H9 (cell line): ENCODE measurements around the gene SHANK1. TPM values are rescaled to one million over a fixed set of nuclear protein-coding genes. Genes with fewer than 3 reads are reported as not detected.

Experiments used
- DNase-seq: peaks from one replicate; pipeline ENCODE4 v3.0.0-alpha.2; 2017
- H2AFZ ChIP-seq: one replicate; pipeline ENCODE4 v1.6.1; 2013; ENCODE audit warnings: mild to moderate bottlenecking, low read length, control low read depth, moderate library complexity
- H2AK5ac ChIP-seq: 2 replicates; pipeline ENCODE4 v1.6.1; 2013; ENCODE audit warnings: low read length, control low read depth, mixed read lengths; ENCODE audit not compliant: insufficient read length
- H2BK120ac ChIP-seq: one replicate; pipeline ENCODE4 v1.6.1; 2013; ENCODE audit warnings: low read depth, mild to moderate bottlenecking, low read length, control low read depth, inconsistent platforms; ENCODE audit not compliant: poor library complexity, severe bottlenecking
- H2BK12ac ChIP-seq: 2 replicates; pipeline ENCODE4 v1.6.1; 2013; ENCODE audit warnings: low read length, control low read depth, mixed read lengths, low read depth; ENCODE audit not compliant: insufficient read length
- H2BK15ac ChIP-seq: 2 replicates; pipeline ENCODE4 v1.6.1; 2013; ENCODE audit warnings: low read depth, low read length, control low read depth
- H2BK20ac ChIP-seq: one replicate; pipeline ENCODE4 v1.6.1; 2013; ENCODE audit warnings: low read depth, mild to moderate bottlenecking, low read length, control low read depth, inconsistent platforms; ENCODE audit not compliant: poor library complexity, severe bottlenecking
- H2BK5ac ChIP-seq: 2 replicates; pipeline ENCODE4 v1.6.1; 2013; ENCODE audit warnings: low read length, control low read depth, mixed read lengths; ENCODE audit not compliant: insufficient read length
- H3K14ac ChIP-seq: 2 replicates; pipeline ENCODE4 v1.6.1; 2013; ENCODE audit warnings: low read length, control low read depth; ENCODE audit not compliant: insufficient read depth
- H3K18ac ChIP-seq: 2 replicates; pipeline ENCODE4 v1.6.1; 2013; ENCODE audit warnings: low read depth, mild to moderate bottlenecking, mixed read lengths, low read length, control low read depth; ENCODE audit not compliant: insufficient read length
- H3K23ac ChIP-seq: 2 replicates; pipeline ENCODE4 v1.6.1; 2013; ENCODE audit warnings: low read length, control low read depth, mixed read lengths, low read depth; ENCODE audit not compliant: insufficient read length
- H3K23me2 ChIP-seq: 2 replicates; pipeline ENCODE4 v1.6.1; 2013; ENCODE audit warnings: low read depth, mild to moderate bottlenecking, mixed read lengths, low read length, control low read depth; ENCODE audit not compliant: insufficient read length, poor library complexity, severe bottlenecking
- H3K27ac ChIP-seq: 2 replicates; pipeline ENCODE4 v1.5.1; 2013; ENCODE audit warnings: low read length, control low read depth, mixed read lengths, low read depth; ENCODE audit not compliant: insufficient read length
- H3K27me3 ChIP-seq: 2 replicates; pipeline ENCODE4 v1.6.1; 2013; ENCODE audit warnings: low read length, control low read depth, inconsistent platforms; ENCODE audit not compliant: insufficient read depth
- H3K4ac ChIP-seq: 2 replicates; pipeline ENCODE4 v1.6.1; 2013; ENCODE audit warnings: low read depth, mild to moderate bottlenecking, control low read depth, inconsistent platforms, low read length, moderate library complexity
- H3K4me1 ChIP-seq: 2 replicates; pipeline ENCODE4 v1.6.1; 2013; ENCODE audit warnings: low read length, control low read depth, inconsistent platforms; ENCODE audit not compliant: insufficient read depth
- H3K4me2 ChIP-seq: 2 replicates; pipeline ENCODE4 v1.6.1; 2013; ENCODE audit warnings: low read length, control low read depth, mixed read lengths; ENCODE audit not compliant: insufficient read length, insufficient read depth
- H3K56ac ChIP-seq: 2 replicates; pipeline ENCODE4 v1.6.1; 2013; ENCODE audit warnings: low read depth, mild to moderate bottlenecking, mixed read lengths, low read length, control low read depth; ENCODE audit not compliant: insufficient read length
- H3K79me1 ChIP-seq: 2 replicates; pipeline ENCODE4 v1.6.1; 2013; ENCODE audit warnings: low read depth, mild to moderate bottlenecking, moderate library complexity, low read length, control low read depth, inconsistent platforms; ENCODE audit not compliant: insufficient read depth, poor library complexity, severe bottlenecking
- H3K79me2 ChIP-seq: 2 replicates; pipeline ENCODE4 v1.6.1; 2013; ENCODE audit warnings: low read length, control low read depth, inconsistent platforms; ENCODE audit not compliant: insufficient read depth
- H3K9ac ChIP-seq: 2 replicates; pipeline ENCODE4 v1.6.1; 2013; ENCODE audit warnings: low read length, control low read depth, mixed read lengths; ENCODE audit not compliant: insufficient read length; ENCODE audit errors: extremely low read depth
- H3K9me3 ChIP-seq: one replicate; pipeline ENCODE4 v1.6.1; 2013; ENCODE audit warnings: low read depth, low read length, inconsistent platforms; ENCODE audit not compliant: control insufficient read depth
- H3T11ph ChIP-seq: one replicate; pipeline ENCODE4 v1.6.1; 2013; ENCODE audit warnings: mild to moderate bottlenecking, low read length, control low read depth, inconsistent platforms
- H4K20me1 ChIP-seq: one replicate; pipeline ENCODE4 v1.6.1; 2013; ENCODE audit not compliant: control insufficient read depth, insufficient read length, insufficient read depth
- H4K5ac ChIP-seq: 2 replicates; pipeline ENCODE4 v1.6.1; 2013; ENCODE audit warnings: low read depth, mild to moderate bottlenecking, mixed read lengths, low read length, control low read depth; ENCODE audit not compliant: insufficient read length
- H4K8ac ChIP-seq: replicated peaks from 2 replicates; pipeline ENCODE4 v1.6.1; 2013; ENCODE audit warnings: low read length, control low read depth, mixed read lengths, low read depth; ENCODE audit not compliant: insufficient read length
- H4K91ac ChIP-seq: 2 replicates; pipeline ENCODE4 v1.6.1; 2013; ENCODE audit warnings: low read depth, mild to moderate bottlenecking, moderate library complexity, mixed read lengths, low read length, control low read depth; ENCODE audit not compliant: insufficient read length
- H3K27ac Mint-ChIP-seq, 3 experiments: 2 replicates in 2 of 3; 3 replicates in 1 of 3; pipeline ENCODE4 v1.8.0; 2020 to 2021; ENCODE audit warnings: mixed read lengths in 3 of 3, mild to moderate bottlenecking in 1 of 3, moderate library complexity in 1 of 3
- H3K27me3 Mint-ChIP-seq: 2 replicates; pipeline ENCODE4 v1.8.0; 2021; ENCODE audit warnings: low read depth, mild to moderate bottlenecking, moderate library complexity, mixed read lengths
- H3K36me3 Mint-ChIP-seq, 3 experiments: 2 replicates in 2 of 3; 3 replicates in 1 of 3; pipeline ENCODE4 v1.8.0; 2020 to 2021; ENCODE audit warnings: low read depth in 3 of 3, mixed read lengths in 3 of 3; ENCODE audit not compliant: insufficient read depth in 1 of 3
- H3K4me1 Mint-ChIP-seq, 2 experiments: 2 replicates each; pipeline ENCODE4 v1.8.0; 2020; ENCODE audit warnings: mixed read lengths in 2 of 2
- H3K4me3 Mint-ChIP-seq, 2 experiments: 2 replicates in 1 of 2; 3 replicates in 1 of 2; pipeline ENCODE4 v1.8.0; 2020 to 2021; ENCODE audit warnings: mild to moderate bottlenecking in 2 of 2, mixed read lengths in 2 of 2, moderate library complexity in 1 of 2
- H3K9me3 Mint-ChIP-seq, 2 experiments: 2 replicates in 1 of 2; 3 replicates in 1 of 2; pipeline ENCODE4 v1.8.0; 2020; ENCODE audit warnings: mild to moderate bottlenecking in 2 of 2, mixed read lengths in 2 of 2, moderate library complexity in 1 of 2
- CTCF ChIP-seq: fragments of 200-600 bp; sonication (generic); conservative IDR thresholded peaks from 3 replicates; pipeline ENCODE4 v1.8.0; 2021; ENCODE audit warnings: antibody characterized with exemption, mild to moderate bottlenecking
- WGBS: extraction: QIAGEN DNeasy Blood & Tissue Kit; methylation state at CpG from one replicate; pipeline ENCODE4 v1.1.7; 2013; ENCODE audit warnings: missing lambda C conversion rate, low lambda C conversion rate, mixed read lengths; ENCODE audit not compliant: insufficient read length; ENCODE audit errors: extremely low coverage; 5-methylcytosine and 5-hydroxymethylcytosine counted together
- total RNA-seq: library from RNA; stranded (reverse); gene quantifications from 2 replicates; pipeline ENCODE4 v1.2.1, GENCODE V29; 2021

The SHANK1 gene
- total RNA-seq, 1 experiment from 2014 or later, result 1.7 TPM

GRCh38 chr19:50673118-50673517, 46.5 kb downstream of the SHANK1 start:
- no peak overlapping the region for H3K18ac ChIP-seq
- no peak overlapping the region for H4K91ac ChIP-seq
- no peak overlapping the region for H3K56ac ChIP-seq
- no peak overlapping the region; the same call in 1 of the 2 replicates for H2BK15ac ChIP-seq
- Mint-ChIP-seq H3K4me3 (no peak overlapping the region), H3K36me3 (0 out of 7 replicates have a peak, but pooled peaks cover 0 to 2% (median 0%) of the 10 kb centered on the region in 3 experiments), H3K27me3 (peaks cover 86% of the 10 kb centered on the region), H3K9me3 (peaks cover 0 to 10% of the 10 kb centered on the region in 2 experiments; a peak in 2 of 5 replicates), H3K4me1 (peaks cover 21 to 30% of the 10 kb centered on the region in 2 experiments), H3K27ac (no peak overlapping the region)
- no peak overlapping the region for H2BK12ac ChIP-seq
- H4K5ac ChIP-seq, result no peak overlapping the region
- no peak overlapping the region for H2AK5ac ChIP-seq
- no peak overlapping the region for H2BK120ac ChIP-seq
- no peak overlapping the region for H2BK20ac ChIP-seq
- H3K27ac ChIP-seq, result no peak overlapping the region
- no peaks in the 10 kb centered on the region for H3K79me1 ChIP-seq
- no peaks in the 10 kb centered on the region for H3K9me3 ChIP-seq
- DNase-seq, result no peak
- no peak overlapping the region for H2AFZ ChIP-seq
- H2BK5ac ChIP-seq, result no peak overlapping the region
- H3K4me1 ChIP-seq, result peaks cover 12% of the 10 kb centered on the region; the same call in 1 of the 2 replicates
- no CpG with 5 or more reads among the region's 15 CpGs for WGBS
- no peak overlapping the region for H3K9ac ChIP-seq
- TF ChIP-seq CTCF, result no peak
- H3K4ac ChIP-seq, result no peak overlapping the region
- H3K23ac ChIP-seq, result no peak overlapping the region
- no peak overlapping the region for H3K14ac ChIP-seq
- H4K20me1 ChIP-seq, result no peaks in the 10 kb centered on the region
- no peaks in the 10 kb centered on the region for H3K79me2 ChIP-seq
- no peaks in the 10 kb centered on the region; the same call in 1 of the 2 replicates for H3K27me3 ChIP-seq
- peaks cover under 1% of the 10 kb centered on the region for H3K23me2 ChIP-seq
- no peak overlapping the region for H3T11ph ChIP-seq
- H4K8ac ChIP-seq, result no peak overlapping the region
- no peak overlapping the region for H3K4me2 ChIP-seq
